ENCODE measurements around the gene CLMP. TPM values are rescaled to one million over a fixed set of nuclear protein-coding genes. Genes with fewer than 3 reads are reported as not detected.

Gene CLMP
- polyA plus RNA-seq, 3 donors = 29.1 to 34.4 (median 29.7) TPM

DNA sequence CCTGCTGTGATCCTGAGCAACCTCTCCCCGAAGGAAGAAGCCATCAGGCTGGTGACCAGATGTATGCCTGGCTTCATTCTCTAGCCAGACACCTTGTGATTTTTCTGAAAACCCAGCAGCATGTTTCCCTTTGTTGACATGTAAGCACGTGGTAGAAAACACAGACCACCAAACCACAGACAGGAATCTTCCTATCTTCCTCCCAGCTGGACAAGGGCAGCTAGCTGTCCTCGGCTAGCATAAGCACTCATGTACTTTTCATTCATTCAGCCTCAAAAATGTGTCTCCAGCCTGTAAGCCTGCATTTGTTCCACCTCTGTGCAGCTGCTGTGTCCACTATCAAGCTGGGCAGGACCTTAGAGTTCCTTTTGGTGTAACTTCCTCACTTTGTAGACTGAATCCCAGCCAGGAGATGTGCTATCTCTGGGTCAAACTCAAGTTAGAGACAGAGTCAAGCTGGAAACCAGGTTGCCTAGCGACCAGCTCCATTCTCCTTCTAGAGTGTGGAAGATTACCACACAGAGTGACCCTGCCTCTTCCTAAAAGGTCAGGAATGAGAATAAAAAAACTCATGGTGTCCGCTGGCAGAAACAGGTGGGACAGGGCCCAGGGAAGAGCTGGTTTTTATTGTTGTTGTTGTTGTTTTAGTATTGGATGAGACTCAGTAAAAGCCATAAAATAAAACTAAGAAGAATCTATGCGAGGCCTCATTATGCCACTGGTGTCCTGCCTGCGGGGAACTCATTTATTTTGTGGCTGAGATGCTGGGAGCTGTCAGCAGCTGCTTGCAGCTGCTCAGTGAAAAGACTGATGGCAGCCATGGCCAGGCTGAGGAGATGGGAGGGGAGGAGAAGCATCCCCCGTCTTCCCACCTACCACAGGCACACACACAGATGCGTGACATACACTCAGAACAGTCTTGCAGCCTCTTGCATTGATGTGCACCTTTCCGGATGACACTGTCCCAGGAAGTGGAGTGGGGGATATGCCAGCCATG lies 7.4 kb upstream of the CLMP start:
- DNase-seq (ENCODE audit: extremely low read depth in 1 of 11, low read depth in 9 of 11, low spot score in 4 of 11) = peak in 2 of 11 donors; percentile 63 to 65

- no peak for DNase-seq (ENCODE audit: extremely low read depth in 1 of 11, low read depth in 9 of 11, low spot score in 4 of 11)
Measured at GRCh38 chr11:123200264-123200663, 5.2 kb upstream of the CLMP start.

DNA sequence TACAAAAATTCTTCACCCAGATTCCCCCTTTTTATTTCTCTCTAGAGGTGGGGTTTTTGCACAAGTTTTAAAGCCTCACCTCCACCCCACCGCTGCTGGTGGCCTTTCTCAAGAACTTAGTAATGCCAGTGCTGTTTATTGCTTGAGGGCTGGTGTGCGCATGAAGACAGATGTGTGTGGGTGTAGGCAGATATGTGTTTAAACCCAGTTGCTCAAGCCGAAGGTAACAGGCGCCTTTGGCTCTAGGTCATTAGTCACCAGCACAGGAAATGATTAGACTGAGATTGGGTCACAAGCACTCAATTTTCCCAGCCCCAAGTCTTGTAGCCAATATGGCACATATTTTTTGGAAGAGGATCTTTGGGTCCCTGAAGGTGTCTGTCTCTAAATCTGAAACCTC lies 2.7 kb upstream of the CLMP start:
- no peak for DNase-seq (ENCODE audit: extremely low read depth in 1 of 11, low read depth in 9 of 11, low spot score in 4 of 11)

DNA sequence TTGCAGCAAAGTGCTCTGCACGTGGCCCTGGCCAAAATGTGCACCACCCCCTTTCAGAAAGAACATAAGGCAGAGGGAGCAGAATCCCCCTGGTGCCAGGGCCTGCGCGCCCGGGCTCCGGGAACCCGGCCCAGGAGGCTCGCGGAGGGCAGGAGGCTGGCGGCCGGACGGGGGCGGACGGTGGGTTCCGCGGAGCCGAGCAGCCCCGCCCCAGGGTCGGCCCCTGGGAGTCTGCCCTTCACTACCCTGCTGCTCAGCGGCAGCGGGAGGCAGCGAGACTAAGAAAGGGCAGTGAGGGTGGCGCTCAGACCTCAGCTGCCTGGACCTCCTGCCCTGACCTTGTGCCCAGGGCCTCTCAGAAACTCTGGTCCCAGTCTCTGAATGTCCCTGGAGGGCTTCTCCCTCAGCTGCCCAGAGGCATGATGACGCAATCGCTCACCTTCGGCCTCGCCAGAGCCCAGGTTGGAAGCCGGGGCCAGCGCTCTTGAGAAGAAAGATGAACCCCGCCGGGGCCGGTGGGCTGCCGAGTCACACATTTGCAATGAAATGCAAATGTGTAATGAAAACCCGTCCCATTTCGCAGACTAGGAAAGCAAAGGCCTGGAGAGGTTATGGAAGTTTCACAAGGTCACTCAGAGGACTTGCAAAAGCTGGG lies 1.1 kb upstream of the CLMP start:
- DNase-seq (ENCODE audit: extremely low read depth in 1 of 11, low read depth in 9 of 11, low spot score in 4 of 11) = no peak

DNA sequence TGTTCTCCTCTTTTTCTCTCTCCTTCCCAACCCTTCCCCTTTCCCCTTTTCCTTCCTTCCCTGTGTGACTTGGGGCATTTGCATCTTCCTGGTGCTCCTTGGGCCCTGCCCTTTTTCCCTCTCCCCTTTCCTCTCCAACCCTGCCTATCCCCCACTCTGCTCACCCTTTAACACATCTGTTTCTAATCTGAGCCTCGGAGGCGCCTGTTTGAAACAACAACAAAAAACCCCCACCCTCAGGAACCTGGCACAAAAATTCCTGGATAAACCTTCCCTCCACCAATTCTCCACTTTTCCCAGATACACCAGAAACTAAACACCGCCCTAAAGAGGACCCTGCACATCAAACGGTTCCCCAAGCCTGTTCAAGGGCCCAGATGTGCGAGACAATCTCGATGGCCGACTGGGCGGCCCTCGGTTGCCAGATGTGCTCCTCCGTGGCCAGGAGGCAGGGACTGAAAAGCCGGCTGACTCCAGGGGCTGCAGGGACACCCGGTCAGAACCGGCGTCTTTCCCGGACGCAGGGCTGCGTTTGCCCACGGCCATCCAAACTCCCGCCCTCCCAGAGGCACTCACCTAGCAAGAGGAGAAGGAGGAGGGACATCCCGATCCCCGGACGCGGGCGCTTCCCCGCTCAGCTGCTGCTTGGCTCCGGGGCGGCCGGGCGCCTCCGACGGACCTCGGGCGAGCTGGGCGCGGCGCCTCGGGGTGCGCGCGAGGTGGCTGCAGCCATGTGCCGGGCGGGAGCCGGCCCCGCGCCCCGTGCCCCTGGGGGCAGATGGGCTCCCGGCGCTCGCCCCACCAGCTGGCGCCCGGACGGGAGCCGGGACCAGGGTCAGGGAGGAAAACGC lies 486 bp downstream of the CLMP start:
- no peak for DNase-seq (ENCODE audit: extremely low read depth in 1 of 11, low read depth in 9 of 11, low spot score in 4 of 11)

GRCh38 chr11:123193742-123194141 lies 1.3 kb downstream of the CLMP start:
- no peak for DNase-seq (ENCODE audit: extremely low read depth in 1 of 11, low read depth in 9 of 11, low spot score in 4 of 11)

GRCh38 chr11:123191939-123192338 lies 3.1 kb downstream of the CLMP start:
- no peak for DNase-seq (ENCODE audit: extremely low read depth in 1 of 11, low read depth in 9 of 11, low spot score in 4 of 11)

- DNase-seq (ENCODE audit: extremely low read depth in 1 of 11, low read depth in 9 of 11, low spot score in 4 of 11) = no peak
Measured at GRCh38 chr11:123190518-123190917, 4.5 kb downstream of the CLMP start.

DNA sequence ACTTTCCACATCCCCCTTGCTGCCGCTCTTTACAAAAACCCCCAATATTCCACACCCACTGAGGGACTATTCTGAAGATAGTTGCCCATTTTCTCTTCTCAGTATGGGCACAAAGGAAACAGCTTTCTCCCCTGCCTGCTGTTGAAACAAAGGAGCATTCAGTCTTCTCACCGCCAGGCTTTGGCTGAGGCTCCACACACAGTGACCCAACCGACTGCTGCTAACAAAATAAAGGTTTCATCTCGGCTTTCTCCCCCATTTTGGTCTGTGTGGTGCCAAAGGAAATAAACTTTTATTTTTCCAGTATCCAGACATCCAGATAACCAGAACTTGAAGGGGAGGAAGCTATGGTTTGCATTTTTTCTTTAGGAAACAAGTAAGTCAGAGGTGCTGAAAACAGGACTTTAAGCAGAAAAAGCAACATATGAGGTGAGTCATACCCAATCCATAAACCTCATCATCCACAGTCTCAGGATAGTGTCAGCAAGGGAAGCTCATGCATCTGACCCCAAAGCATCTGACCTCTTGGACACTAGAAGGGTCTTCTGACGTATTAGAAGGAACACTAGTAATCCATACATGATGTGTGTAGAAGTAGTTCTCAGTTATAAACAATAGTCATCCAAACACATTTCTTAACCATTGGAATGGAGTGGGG lies 6.4 kb downstream of the CLMP start:
- DNase-seq (ENCODE audit: extremely low read depth in 1 of 11, low read depth in 9 of 11, low spot score in 4 of 11) = no peak

DNA sequence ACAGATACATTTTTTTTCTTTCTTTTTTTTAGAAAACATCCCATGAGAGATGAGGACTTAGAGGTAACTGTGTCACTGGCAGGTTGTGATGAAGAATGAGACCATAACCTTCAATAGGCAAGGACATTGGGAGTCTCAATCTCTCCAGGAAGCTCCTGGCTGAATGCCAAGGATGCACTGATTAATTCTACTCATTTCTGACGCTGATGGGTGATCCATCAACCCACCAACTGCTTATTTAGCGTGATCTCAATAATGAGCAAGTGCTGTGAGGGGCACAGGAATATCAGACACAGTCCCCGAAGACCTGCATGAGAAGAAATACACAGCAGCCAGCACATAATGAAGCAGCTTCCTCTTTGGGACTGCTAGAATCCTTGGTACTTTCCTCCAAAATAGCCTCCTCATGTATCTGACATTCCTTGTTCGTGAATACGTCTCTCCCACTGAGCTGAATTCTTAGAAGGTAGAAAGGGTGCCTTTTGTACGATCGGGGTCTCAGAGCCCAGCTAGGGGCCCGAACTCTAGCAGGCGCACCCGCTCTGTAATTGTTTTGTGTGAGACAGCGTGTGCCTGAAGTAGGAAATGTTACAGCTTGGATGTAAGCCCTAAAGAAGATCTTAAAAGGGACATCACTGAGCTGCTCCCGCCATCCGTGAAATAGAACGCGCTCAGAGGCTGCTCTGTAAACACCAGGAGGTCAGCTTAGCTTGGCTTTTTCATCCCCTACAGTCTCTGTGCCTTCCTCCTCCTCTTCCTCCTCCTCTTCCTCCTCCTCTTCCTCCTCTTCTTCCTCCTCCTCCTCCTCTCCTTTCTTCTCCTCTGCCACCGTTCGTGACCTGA lies 7.2 kb downstream of the CLMP start:
- no peak for DNase-seq (ENCODE audit: extremely low read depth in 1 of 11, low read depth in 9 of 11, low spot score in 4 of 11)

DNA sequence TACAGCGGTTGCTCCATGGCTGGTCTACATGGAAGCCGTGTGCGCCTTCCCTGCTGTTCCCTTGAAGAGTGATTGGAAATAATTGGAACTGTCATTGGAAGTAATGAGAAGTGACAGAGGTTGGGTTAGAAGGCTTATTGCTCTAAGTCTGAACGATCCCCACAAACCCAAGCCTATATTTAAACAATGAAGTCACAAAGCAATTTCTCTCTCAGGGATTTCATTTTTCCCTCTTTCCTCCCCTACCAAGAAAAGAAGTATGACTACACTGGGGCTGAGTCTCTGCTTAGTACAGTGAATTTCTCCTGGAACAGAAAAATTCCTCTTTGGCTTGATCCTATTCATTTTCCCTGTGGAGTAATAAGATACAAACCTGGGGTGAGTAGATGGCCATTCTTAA lies 7.8 kb downstream of the CLMP start:
- no peak for DNase-seq (ENCODE audit: extremely low read depth in 1 of 11, low read depth in 9 of 11, low spot score in 4 of 11)

DNA sequence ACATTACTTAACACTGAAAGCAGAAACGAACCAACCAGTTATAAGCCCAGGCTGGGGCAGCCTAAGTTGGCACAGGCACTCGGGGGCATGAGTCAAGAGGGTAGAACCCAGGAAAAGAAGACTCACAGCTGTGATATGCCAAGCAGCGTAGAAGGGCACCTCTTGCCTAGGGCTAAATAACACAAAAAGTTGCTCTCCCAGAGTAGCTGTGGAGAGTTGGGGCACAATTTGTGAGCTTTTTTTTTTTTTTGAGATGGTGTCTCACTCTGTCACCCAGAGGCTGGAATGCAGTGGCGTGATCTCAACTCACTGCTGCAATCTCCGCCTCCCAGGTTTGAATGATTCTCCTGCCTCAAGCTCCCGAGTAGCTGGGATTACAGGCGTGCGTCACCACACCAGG lies 8.8 kb downstream of the CLMP start:
- DNase-seq (ENCODE audit: extremely low read depth in 1 of 11, low read depth in 9 of 11, low spot score in 4 of 11) = no peak

GRCh38 chr11:123185326-123185725 lies 9.7 kb downstream of the CLMP start:
- DNase-seq (ENCODE audit: extremely low read depth in 1 of 11, low read depth in 9 of 11, low spot score in 4 of 11) = no peak

- DNase-seq (ENCODE audit: extremely low read depth in 1 of 11, low read depth in 9 of 11, low spot score in 4 of 11) = no peak
Measured at GRCh38 chr11:123184531-123184930, 10.5 kb downstream of the CLMP start.

DNA sequence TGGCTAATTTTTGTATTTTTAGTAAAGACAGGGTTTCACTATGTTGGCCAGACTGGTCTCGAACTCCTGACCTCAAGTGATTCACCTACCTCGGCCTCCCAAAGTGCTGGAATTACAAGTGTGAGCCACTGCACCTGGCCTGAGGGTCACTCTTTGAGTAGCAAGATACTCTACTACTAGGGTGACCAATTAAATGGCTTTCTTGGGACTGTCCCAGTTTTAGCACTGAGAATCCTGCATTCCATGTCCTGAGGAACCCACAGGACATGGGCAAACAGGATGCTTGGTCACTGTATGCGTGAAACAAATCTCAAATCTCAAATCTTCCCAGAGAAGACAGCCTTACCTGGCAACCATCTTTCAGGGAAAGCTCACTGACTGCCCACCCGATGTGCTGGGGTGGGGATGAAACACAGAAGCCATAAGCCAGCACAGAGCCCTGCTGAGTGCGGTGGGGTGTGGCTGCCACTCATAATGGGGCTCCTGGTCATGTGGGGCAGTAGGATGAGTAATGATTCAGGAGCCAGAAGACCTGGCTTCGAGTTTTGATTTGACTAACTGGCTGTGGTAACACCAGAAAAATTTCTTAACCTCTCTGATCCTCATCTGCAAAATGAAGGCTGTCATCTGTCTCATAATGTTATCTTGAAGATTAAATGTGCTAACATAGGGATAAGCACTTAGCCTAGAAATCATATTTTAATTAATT lies 11.5 kb downstream of the CLMP start:
- DNase-seq (ENCODE audit: extremely low read depth in 1 of 11, low read depth in 9 of 11, low spot score in 4 of 11) = no peak

GRCh38 chr11:123181767-123182500 lies 13.1 kb downstream of the CLMP start:
- no peak for DNase-seq (ENCODE audit: extremely low read depth in 1 of 11, low read depth in 9 of 11, low spot score in 4 of 11)

DNA sequence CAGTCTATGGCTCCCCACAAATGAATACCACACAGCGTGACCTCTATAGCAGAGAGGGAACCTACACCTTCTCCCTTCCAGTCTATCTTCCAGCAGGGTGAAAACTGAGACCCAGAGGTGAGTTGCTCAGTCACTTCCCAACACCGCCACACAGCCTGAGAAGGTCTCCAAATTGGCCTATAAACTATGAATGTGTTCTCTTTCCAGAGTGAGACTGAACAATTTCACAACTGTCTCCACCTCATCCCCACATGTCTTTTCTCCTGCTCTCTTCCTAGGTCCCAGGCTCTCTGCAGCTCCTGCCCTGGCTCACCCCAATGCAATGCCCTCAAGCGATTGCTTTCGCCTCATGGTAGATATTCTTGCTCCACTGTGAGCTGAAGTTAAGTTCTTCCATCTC lies 14.0 kb downstream of the CLMP start:
- no peak for DNase-seq (ENCODE audit: extremely low read depth in 1 of 11, low read depth in 9 of 11, low spot score in 4 of 11)
